ENCODE data around the gene ELOB.

ELOB gene

GRCh38 chr16:2770057-2770951, 6.8 kb downstream of the ELOB start:
- WGBS: 93% methylated on average over 32 of the region's 32 CpGs
- H3K27me3 ChIP-seq (ENCODE audit: insufficient read depth, low read length): no peaks in the 10 kb centered on the region
- H3K4me3 ChIP-seq (ENCODE audit: low read length): no peak overlapping the region
- no peaks in the 10 kb centered on the region for H3K9me3 ChIP-seq (ENCODE audit: insufficient read depth, low read depth, low read length)
- no peak overlapping the region for H3K9ac ChIP-seq (ENCODE audit: low read depth, low read length)
- no peaks in the 10 kb centered on the region for H3K4me1 ChIP-seq (ENCODE audit: insufficient read depth, low read length)
- peak overlapping the region; percentile 16; the same call in 1 of the 2 replicates for H3K27ac ChIP-seq (ENCODE audit: low read depth, low read length)
- H3K36me3 ChIP-seq (ENCODE audit: insufficient read depth, low read length): peaks cover 99% of the 10 kb centered on the region

- H3K27ac ChIP-seq (ENCODE audit: low read depth, low read length): no peak overlapping the region; the same call in 1 of the 2 replicates
- WGBS: 92% methylated on average over 14 of the region's 14 CpGs
- no peak overlapping the region for H3K9ac ChIP-seq (ENCODE audit: low read depth, low read length)
- H3K36me3 ChIP-seq (ENCODE audit: insufficient read depth, low read length): peaks cover 99% of the 10 kb centered on the region
- H3K4me1 ChIP-seq (ENCODE audit: insufficient read depth, low read length): no peaks in the 10 kb centered on the region
- peaks cover 3% of the 10 kb centered on the region; the same call in 1 of the 2 replicates for H3K9me3 ChIP-seq (ENCODE audit: insufficient read depth, low read depth, low read length)
- no peak overlapping the region for H3K4me3 ChIP-seq (ENCODE audit: low read length)
- H3K27me3 ChIP-seq (ENCODE audit: insufficient read depth, low read length): no peaks in the 10 kb centered on the region
These were observed 7.4 kb downstream of the ELOB start for GRCh38 chr16:2769675-2770056.

DNA sequence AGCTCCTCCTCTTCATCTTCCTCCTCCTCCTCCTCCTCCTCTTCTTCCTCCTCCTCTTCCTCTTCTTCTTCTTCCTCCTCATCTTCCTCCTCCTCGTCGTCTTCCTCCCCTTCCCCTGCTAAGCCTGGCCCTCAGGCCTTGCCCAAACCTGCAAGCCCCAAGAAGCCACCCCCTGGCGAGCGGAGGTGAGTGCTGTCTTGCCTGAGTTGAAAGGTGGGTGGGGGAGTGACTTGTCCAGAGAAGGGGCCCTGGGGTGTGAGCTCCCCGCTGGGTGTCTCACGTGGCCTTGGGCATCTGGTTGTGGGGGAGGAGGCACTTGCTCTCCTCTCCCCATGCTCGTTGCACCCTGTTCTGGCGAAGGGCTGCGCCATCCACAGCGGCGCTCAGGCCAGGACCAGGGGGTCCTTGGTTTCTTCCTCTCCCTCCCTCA, 8.0 kb downstream of the ELOB start:
- peaks cover 99% of the 10 kb centered on the region for H3K36me3 ChIP-seq (ENCODE audit: insufficient read depth, low read length)
- WGBS: 94% methylated on average over 11 of the region's 11 CpGs
- H3K27me3 ChIP-seq (ENCODE audit: insufficient read depth, low read length): no peaks in the 10 kb centered on the region
- no peaks in the 10 kb centered on the region for H3K4me1 ChIP-seq (ENCODE audit: insufficient read depth, low read length)
- no peak overlapping the region for H3K27ac ChIP-seq (ENCODE audit: low read depth, low read length)
- no peak overlapping the region for H3K4me3 ChIP-seq (ENCODE audit: low read length)
- no peak overlapping the region for H3K9ac ChIP-seq (ENCODE audit: low read depth, low read length)
- peaks cover 9% of the 10 kb centered on the region; the same call in 1 of the 2 replicates for H3K9me3 ChIP-seq (ENCODE audit: insufficient read depth, low read depth, low read length)

DNA sequence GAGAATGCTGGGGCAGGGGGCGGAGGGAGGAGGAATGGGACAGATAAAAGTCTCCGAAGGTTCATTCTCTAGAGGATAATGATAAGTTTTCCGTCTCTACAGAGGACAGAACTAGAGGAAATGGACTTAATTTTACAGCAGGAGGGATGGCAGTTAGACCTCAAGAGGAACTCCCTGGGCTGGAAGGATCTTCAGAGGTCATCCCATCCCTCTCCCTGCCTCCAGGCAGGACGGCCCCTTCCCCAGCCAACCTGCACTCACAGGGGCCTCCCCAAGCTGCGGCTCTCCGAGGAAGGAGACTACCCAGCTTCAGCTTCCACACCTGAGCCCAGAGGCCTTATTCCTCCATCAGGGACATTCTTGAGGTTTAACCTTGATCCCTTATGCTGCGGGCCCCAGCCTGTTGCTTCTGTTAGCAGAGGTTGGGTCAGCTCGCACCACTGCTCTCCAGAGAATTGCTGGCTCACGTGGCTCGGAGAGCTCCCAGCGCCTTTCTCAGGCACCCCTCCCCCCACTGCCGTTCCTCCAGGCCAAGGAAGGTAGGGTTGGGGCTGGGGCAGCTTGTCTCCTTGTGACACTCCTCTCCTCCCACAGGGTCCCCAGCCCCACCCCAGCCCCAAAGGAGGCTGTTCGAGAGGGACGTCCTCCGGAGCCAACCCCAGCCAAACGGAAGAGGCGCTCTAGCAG, 8.5 kb downstream of the ELOB start:
- Histone ChIP-seq H3K36me3 (ENCODE audit: insufficient read depth, low read length) (peaks cover 99% of the 10 kb centered on the region), H3K27ac (ENCODE audit: low read depth, low read length) (no peak overlapping the region), H3K9me3 (ENCODE audit: insufficient read depth, low read depth, low read length) (peaks cover 14% of the 10 kb centered on the region; the same call in 1 of the 2 replicates), H3K4me1 (ENCODE audit: insufficient read depth, low read length) (no peaks in the 10 kb centered on the region), H3K4me3 (ENCODE audit: low read length) (no peak overlapping the region), H3K9ac (ENCODE audit: low read depth, low read length) (no peak overlapping the region), H3K27me3 (ENCODE audit: insufficient read depth, low read length) (no peaks in the 10 kb centered on the region)
- WGBS: 92% methylated on average over 17 of the region's 17 CpGs

GRCh38 chr16:2767891-2768290, 9.2 kb downstream of the ELOB start:
- Histone ChIP-seq H3K4me3 (ENCODE audit: low read length) (no peak overlapping the region), H3K27me3 (ENCODE audit: insufficient read depth, low read length) (no peaks in the 10 kb centered on the region), H3K9me3 (ENCODE audit: insufficient read depth, low read depth, low read length) (peaks cover 20% of the 10 kb centered on the region; the same call in 1 of the 2 replicates), H3K36me3 (ENCODE audit: insufficient read depth, low read length) (peaks cover 99% of the 10 kb centered on the region), H3K9ac (ENCODE audit: low read depth, low read length) (no peak overlapping the region), H3K27ac (ENCODE audit: low read depth, low read length) (no peak overlapping the region), H3K4me1 (ENCODE audit: insufficient read depth, low read length) (no peaks in the 10 kb centered on the region)
- 90% methylated on average over 14 of the region's 14 CpGs for WGBS

- no peaks in the 10 kb centered on the region for H3K27me3 ChIP-seq (ENCODE audit: insufficient read depth, low read length)
- no peak overlapping the region for H3K27ac ChIP-seq (ENCODE audit: low read depth, low read length)
- peaks cover 100% of the 10 kb centered on the region for H3K36me3 ChIP-seq (ENCODE audit: insufficient read depth, low read length)
- H3K4me3 ChIP-seq (ENCODE audit: low read length): no peak overlapping the region
- 96% methylated on average over 19 of the region's 19 CpGs for WGBS
- peaks cover 27% of the 10 kb centered on the region; the same call in 1 of the 2 replicates for H3K9me3 ChIP-seq (ENCODE audit: insufficient read depth, low read depth, low read length)
- no peaks in the 10 kb centered on the region for H3K4me1 ChIP-seq (ENCODE audit: insufficient read depth, low read length)
- H3K9ac ChIP-seq (ENCODE audit: low read depth, low read length): no peak overlapping the region
These were observed 9.8 kb downstream of the ELOB start for GRCh38 chr16:2767140-2767731.

- no peak overlapping the region for H3K4me3 ChIP-seq (ENCODE audit: low read length)
- H3K9ac ChIP-seq (ENCODE audit: low read depth, low read length): no peak overlapping the region
- peaks cover 33% of the 10 kb centered on the region for H3K9me3 ChIP-seq (ENCODE audit: insufficient read depth, low read depth, low read length)
- H3K36me3 ChIP-seq (ENCODE audit: insufficient read depth, low read length): peaks cover 100% of the 10 kb centered on the region
- H3K27ac ChIP-seq (ENCODE audit: low read depth, low read length): no peak overlapping the region
- H3K4me1 ChIP-seq (ENCODE audit: insufficient read depth, low read length): no peaks in the 10 kb centered on the region
- no peaks in the 10 kb centered on the region for H3K27me3 ChIP-seq (ENCODE audit: insufficient read depth, low read length)
- 97% methylated on average over 44 of the region's 44 CpGs for WGBS
These were observed 10.5 kb downstream of the ELOB start for GRCh38 chr16:2766430-2767139.

GRCh38 chr16:2765462-2766404, 11.3 kb downstream of the ELOB start:
- Histone ChIP-seq H3K27ac (ENCODE audit: low read depth, low read length) (no peak overlapping the region), H3K9ac (ENCODE audit: low read depth, low read length) (no peak overlapping the region), H3K4me1 (ENCODE audit: insufficient read depth, low read length) (no peaks in the 10 kb centered on the region), H3K27me3 (ENCODE audit: insufficient read depth, low read length) (no peaks in the 10 kb centered on the region), H3K4me3 (ENCODE audit: low read length) (no peak overlapping the region), H3K9me3 (ENCODE audit: insufficient read depth, low read depth, low read length) (peaks cover 41% of the 10 kb centered on the region), H3K36me3 (ENCODE audit: insufficient read depth, low read length) (peaks cover 100% of the 10 kb centered on the region)
- 97% methylated on average over 73 of the region's 73 CpGs for WGBS

DNA sequence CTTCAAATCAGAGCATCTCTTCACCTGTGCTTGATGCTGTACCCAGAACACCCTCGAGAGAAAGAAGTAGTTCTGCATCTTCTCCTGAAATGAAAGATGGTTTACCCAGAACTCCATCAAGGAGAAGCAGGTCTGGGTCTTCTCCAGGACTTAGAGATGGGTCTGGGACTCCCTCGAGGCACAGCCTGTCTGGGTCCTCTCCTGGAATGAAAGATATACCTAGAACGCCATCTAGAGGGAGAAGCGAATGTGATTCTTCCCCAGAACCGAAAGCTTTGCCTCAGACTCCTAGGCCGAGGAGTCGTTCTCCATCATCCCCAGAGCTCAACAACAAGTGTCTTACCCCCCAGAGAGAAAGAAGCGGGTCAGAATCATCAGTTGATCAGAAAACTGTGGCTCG, 12.4 kb downstream of the ELOB start:
- Histone ChIP-seq H3K27ac (ENCODE audit: low read depth, low read length) (no peak overlapping the region), H3K9me3 (ENCODE audit: insufficient read depth, low read depth, low read length) (peaks cover 51% of the 10 kb centered on the region), H3K4me3 (ENCODE audit: low read length) (no peak overlapping the region), H3K9ac (ENCODE audit: low read depth, low read length) (no peak overlapping the region), H3K27me3 (ENCODE audit: insufficient read depth, low read length) (no peaks in the 10 kb centered on the region), H3K36me3 (ENCODE audit: insufficient read depth, low read length) (peaks cover 100% of the 10 kb centered on the region), H3K4me1 (ENCODE audit: insufficient read depth, low read length) (no peaks in the 10 kb centered on the region)
- 94% methylated on average over 9 of the region's 9 CpGs for WGBS

- H3K4me3 ChIP-seq (ENCODE audit: low read length): no peak overlapping the region
- H3K9ac ChIP-seq (ENCODE audit: low read depth, low read length): no peak overlapping the region
- peaks cover 51% of the 10 kb centered on the region for H3K9me3 ChIP-seq (ENCODE audit: insufficient read depth, low read depth, low read length)
- WGBS: 97% methylated on average over 6 of the region's 6 CpGs
- peaks cover 100% of the 10 kb centered on the region for H3K36me3 ChIP-seq (ENCODE audit: insufficient read depth, low read length)
- no peaks in the 10 kb centered on the region for H3K4me1 ChIP-seq (ENCODE audit: insufficient read depth, low read length)
- H3K27me3 ChIP-seq (ENCODE audit: insufficient read depth, low read length): no peaks in the 10 kb centered on the region
- H3K27ac ChIP-seq (ENCODE audit: low read depth, low read length): no peak overlapping the region
These were observed 13.9 kb downstream of the ELOB start for GRCh38 chr16:2763173-2763572.

Measured in HUES64 (cell line).